ENCODE results near the gene GNAT2.
A peak's percentile ranks its signal among the peaks of the same experiment; 100 is the strongest.
"Not testable (repeated sequence)": the region's sequence is repeated elsewhere in the genome, so short reads cannot be mapped to it uniquely, and the experiment has no call there.

Gene GNAT2

DNA sequence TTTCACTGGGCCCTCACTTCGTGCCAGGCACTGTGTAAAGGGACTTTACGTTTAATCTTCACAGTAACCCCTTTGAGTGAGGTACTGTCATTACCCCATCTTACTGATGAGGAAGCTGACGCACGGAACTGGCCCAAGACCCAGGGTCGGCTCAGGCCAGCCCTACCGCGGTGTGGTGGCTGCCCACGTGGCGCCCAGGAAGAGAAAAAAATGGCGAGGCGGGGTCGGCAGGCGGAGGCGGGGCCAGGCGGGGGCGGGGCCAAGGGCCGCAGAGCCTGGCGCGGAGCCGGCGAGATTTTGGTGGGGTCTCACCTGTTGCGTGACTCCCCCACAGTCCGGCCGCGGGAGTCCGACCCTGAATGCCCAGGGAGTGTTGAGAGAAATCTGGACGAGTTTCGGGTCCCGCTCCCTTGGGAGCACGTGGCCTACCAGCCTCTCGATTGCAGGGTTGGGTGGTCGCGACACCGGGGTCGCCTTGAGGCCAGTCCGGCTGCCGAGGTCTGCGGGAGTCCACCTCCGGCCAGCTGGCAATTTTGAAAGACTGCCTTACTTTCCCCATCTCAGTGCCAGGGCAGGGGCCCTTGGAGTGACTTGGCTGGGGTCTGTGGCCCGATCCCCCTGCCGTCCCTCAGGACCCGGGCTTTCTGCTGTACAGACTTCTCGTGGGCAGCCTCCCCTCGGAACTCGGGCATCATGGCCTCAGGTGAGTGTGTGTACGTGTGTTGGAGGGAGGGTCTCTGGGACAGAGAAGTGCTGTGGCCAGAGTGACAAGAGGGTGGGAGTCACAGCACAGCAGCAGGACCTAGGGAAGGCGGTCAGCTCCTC, at the start of gene GNAT2, which contains the start of gene AMPD2:
Gene GNAT2 (minus strand): TSS at position 41 of the 825 bp plus-strand sequence. CDS start 6,746 bp downstream, outside the sequence.
Gene AMPD2 (plus strand): TSS at position 262 of the 825 bp plus-strand sequence. CDS start 1,339 bp downstream, outside the sequence.
- DNase-seq, result peak; percentile 63

DNA sequence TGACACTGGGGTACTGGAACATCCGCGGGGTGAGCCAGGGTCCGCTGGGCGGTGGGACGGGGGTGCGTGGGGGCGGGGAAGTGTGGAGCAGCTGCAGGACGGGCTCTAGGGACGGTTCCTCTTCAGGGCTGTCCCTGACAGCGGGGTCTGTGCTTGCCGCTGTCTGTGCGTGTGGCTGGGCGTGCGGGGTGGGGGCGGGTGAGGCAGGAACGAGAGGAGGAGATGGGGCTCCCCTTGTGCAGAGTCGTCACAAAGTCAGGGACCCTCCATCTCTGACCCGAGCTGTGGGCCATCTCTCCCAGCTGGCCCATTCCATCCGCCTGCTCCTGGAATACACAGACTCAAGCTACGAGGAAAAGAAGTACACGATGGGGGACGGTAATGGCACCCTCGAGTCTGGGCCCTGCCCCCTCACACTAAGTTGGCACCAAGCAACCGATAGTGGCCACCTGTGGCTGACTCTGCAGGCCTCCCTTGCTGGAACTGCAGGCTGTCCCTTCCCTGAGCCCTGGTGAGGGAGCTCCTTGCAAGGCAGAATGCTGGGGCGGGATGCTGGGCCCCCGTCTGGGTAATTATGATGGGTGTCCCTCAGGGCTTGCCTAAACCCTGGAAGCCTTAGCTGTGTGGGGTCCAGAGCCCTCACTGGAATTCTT, 48.8 kb upstream of the GNAT2 start:
- DNase-seq, result no peak

DNA sequence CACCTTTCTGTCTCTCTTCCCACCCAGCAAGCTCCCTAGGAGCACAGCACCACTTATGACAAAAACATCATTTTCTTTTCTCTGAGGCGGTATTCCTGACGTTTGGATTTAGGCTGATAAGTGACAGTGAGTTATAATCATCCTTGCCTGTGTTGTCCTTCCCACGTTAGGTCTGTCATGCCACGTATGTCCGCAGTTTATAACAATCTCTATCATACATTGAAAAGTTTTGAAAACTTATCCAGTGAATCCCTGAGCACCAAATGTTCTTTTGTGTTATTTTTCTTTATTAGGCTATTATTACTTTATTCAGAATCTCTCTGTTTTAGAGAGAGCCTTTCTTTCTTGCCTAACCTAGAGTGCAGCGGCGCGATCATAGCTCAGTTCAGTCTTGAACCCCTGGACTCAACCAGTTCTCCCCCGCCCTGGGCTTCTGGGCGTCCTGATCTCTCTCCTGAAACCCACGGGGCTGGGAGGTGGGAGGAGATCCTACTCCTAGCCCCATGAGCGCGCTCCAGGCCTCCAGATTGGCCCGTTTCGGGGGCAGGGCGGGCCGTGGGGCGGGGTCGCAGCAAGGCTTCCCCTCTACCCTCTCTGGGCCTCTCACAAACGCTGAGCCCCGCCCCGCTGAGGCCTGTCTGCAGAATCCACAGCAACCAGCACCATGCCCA, 48.2 kb upstream of the GNAT2 start, which contains the start of gene GSTM2:
Gene GSTM2 (plus strand): TSS at position 606 of the 671 bp plus-strand sequence. CDS start 59 bp downstream, at position 665.
- peak; percentile 79 for DNase-seq

DNA sequence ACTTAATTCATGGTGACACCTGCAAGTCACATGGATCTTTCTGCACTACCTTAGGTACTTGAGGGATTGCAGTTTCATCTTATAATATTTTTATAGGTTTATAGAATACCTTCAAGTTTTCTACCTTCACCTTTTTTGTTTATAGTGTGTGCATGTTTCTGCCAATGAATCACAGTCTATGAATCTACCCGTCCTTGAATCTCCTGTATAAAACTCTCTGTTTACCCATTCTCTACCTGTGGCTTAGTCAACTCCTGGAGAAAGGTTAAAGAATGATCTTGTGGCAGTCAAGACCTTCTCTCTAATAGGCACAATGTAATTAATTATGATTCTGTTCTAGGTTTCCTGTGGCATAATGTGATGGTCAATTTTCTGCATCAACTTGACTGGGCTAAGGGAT, 45.3 kb upstream of the GNAT2 start:
- DNase-seq, result no peak

DNA sequence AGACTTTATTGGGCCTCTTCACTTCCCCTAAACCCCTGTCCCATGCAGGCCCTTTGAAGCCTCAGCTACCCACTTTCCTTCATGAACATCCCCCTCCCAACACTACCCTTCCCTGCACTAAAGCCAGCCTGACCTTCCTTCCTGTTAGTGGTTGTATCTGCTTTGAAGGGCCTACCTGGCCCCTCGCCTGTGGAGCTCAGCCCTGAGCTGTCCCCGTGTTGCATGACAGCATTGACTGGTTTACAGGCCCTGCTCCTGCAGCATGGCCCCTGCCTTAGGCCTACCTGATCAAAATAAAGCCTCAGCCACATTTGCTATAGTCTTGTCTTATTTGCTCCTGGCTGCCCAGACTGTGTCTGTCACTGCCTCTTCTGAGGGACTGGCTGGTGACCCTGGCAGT, 42.0 kb upstream of the GNAT2 start:
- DNase-seq, result no peak

DNA sequence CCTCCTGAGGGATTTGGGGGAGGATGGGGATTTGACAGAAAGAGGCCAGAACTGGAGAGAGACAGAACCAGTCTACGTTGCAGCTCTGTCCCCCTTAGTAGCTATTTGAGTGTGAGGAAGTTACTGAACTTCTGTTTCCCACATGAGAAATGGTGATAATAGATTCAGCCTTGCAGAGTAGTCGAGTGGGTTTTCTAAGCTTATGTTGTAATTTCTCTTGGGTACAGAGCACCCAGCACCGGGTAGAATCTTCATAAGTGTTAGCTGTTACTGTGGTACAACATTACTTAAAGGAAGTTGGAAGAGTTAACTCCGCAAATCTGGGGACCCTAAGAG, 41.2 kb upstream of the GNAT2 start:
- DNase-seq, result not testable (repeated sequence)

DNA sequence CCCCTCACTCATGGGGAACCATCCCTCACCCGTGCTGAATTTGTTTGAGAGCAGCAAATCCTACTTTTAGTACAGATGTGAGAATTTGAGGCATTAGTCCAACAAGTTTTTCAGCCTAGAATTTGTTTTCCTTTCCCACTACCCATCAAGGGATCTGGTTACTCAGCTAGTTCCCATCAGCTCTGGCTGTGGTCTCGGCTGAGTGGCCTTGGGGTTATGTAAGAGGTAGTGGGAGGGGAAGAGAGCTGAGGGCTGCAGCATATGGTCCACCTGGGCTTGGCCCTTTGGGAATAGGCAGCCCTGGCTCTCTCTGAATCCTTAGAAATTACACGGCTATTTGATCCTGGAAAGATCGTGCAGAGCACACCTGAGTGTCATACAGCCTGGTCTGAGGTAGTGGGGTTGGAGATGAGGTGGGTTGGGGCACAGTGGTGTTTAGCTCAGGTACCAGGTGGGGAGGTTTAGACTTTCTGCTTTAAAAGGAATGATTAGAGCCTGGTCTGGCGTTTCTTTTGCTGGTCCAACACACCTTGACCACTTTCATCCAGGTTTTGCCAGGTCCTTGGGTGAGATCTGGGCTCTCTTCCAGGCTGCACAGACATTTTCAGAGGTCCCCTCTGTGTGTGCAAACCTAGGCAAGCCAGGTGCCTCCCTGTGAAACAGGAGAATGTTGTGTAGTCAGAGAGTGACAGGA, 40.7 kb upstream of the GNAT2 start:
- DNase-seq, result no peak

DNA sequence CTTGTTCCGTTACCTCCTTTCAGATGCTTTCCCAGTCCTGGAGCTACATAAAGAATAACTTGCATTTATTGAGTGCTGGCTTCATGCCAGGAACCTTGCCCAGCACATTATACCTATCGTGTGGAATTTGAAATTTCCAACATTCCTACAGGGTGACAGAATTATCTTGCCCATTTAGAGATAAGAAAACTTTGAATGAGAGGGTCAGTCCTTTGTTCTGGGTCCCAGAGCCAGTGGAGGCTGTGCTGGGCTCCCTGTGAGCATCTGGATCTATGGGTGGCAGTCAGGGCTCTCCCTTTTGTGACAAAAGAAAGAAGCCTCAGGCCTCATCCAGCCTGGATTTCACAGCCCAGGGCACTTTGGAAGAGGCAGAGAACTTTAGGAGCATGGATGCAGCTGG, 39.7 kb upstream of the GNAT2 start:
- no peak for DNase-seq

DNA sequence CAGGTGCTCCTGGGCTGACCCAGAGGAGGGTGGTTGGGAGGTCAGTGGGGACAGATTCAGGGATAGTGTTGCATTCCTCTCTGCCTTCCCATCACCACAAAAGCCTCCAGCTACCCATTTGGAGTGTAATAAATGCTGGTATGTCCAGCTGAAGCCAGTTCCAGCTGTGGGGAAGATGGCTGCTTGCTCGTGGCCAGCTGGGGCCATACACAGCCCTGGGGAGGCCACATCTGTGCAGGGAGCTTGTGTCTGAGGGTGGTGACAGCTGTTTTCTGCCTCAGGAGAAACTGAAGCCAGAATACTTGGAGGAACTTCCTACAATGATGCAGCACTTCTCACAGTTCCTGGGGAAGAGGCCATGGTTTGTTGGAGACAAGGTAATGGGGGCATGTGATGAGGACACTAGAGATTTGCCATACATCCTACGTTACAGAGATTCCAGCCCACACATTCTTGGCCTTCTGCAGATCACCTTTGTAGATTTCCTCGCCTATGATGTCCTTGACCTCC, 39.2 kb upstream of the GNAT2 start:
- no peak for DNase-seq

DNA sequence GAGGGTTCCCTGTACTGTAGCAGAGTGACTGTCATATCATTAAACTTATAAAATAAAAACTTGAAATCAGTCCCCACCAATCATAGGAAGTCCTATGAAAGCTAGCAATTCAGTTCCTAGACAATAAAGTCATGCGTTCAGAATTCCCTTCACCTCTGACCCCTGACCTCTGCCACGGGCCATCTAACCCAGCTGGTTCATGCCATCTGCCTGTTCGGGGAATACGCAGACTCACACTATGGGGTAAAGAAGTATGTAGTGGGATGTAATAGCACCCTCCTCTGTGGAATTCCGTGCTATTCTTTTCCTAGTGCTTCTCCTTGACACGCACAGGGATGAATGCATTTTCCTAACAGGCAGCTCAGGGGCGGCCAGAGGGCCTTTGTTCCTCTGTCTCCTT, 38.6 kb upstream of the GNAT2 start:
- no peak for DNase-seq

DNA sequence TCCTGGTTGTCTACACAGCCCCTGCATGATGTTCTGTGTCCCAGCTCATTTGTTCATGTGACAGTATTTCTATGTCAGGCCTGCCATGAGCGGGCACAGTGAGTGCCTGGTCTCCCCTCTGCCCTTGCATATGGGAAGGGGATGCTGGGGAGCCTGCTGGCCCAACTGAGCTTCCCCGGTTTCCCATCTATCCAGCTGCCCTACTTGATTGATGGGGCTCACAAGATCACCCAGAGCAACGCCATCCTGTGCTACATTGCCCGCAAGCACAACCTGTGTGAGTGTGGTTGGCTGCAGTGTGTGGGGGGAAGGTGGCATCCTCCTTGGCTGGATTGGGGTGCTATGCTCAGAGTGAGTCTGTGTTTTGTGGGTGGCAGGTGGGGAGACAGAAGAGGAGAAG, 38.0 kb upstream of the GNAT2 start:
- DNase-seq, result no peak

DNA sequence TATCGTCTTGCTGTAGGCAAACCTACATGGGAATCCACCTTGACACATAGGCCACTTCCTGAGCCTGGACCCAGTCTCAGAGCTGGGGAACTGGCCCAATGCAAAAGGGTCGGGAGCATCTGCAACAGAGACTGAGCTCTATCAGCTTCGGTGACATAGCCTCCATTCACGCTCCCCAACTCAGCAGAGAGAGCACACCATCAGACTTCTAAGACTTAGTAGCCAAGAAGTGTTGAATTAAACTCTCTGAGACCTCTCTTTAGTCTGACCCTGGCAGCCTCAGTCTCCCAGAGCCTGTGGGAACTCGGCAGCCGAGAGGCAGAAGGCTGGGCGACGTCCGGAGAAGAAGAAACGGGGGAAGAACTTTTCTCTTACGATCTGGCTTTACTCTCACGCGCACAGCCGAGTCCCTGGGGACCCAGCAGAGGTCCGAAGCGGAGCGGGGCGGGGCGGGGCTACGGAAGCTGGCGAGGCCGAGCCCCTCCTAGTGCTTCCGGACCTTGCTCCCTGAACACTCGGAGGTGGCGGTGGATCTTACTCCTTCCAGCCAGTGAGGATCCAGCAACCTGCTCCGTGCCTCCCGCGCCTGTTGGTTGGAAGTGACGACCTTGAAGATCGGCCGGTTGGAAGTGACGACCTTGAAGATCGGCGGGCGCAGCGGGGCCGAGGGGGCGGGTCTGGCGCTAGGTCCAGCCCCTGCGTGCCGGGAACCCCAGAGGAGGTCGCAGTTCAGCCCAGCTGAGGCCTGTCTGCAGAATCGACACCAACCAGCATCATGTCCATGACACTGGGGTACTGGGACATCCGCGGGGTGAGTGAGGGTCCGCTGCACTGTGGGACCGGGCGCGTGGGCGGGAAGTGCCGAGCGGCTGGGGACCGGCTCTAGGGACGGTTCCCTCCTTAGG, 36.5 kb upstream of the GNAT2 start, which contains the start of gene GSTM4:
Gene GSTM4 (plus strand): TSS at position 485 of the 905 bp plus-strand sequence. CDS start 291 bp downstream, at position 776.
- peak; percentile 60 for DNase-seq

DNA sequence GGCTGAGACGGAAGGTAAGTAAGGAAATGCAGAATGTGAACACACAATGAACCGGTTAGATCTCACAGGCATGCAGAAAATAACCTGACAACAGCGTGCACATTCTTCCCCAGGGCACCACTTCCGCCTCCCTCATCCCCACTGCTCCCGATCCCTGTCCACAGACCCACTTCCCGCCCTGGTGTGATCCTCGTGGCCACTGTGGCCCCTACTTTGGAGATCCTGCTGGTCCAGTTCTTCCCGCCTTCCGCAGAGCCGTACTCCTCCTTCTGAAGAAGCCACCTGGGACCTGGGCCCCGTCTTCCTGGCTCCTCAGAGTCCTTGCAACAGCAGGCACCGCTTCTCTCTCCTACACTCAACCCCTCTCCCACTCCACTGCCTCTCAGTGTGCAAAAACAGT, 35.1 kb upstream of the GNAT2 start:
- no peak for DNase-seq

DNA sequence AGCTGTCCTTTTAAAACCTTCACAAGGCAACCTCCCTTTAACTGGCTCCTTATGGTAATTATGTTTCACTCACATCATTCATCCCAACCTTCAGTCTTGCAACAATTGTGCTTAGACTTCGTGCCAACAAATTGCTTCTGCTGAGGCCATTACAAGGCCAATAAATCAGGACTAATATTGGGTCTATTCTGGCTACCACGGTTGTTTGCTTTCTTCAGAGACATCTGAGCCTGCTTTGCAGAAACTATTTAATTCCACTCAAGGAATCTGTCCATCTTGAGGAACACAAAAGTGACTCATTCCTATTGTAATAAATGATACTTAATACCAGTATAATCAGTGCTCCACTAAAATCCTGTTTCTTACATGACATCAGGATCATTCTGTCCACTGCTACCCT, 33.9 kb upstream of the GNAT2 start:
- DNase-seq, result no peak

DNA sequence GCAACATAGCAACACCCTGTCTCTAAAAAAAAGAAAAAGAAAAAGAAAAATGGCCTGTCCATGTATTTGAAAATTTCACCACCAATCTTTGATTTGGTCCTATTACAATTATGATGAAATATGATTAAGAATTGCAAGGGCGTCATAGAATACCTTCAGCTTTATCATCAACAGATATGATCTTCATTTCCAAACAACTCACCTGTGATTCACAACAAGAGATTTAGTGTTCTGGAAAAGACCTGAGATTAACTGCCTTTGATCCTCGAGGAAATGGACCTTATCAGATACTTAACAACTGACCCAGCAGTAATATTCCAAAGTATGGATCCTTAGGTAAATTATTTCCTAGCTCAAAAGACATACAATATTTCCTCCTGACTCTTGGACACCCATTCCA, 33.0 kb upstream of the GNAT2 start:
- no peak for DNase-seq

DNA sequence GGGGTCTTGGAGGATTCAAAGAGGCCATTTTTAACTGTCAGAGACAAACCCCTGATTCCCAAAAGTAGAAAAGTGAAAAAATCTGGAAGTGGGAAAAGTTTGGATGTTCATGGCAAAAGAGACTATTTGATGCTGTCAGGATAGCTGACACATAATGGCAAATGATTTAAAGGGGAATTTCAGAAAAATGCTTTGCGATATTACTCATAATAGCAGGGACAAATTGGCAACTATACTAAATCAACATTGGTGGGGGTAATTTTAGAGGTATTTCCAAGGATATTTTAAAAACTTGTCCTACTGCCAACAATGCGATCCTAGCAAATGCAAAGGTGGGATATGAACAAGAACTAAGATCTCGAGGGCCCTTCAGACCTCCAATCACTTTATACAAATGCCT, 31.2 kb upstream of the GNAT2 start:
- no peak for DNase-seq

DNA sequence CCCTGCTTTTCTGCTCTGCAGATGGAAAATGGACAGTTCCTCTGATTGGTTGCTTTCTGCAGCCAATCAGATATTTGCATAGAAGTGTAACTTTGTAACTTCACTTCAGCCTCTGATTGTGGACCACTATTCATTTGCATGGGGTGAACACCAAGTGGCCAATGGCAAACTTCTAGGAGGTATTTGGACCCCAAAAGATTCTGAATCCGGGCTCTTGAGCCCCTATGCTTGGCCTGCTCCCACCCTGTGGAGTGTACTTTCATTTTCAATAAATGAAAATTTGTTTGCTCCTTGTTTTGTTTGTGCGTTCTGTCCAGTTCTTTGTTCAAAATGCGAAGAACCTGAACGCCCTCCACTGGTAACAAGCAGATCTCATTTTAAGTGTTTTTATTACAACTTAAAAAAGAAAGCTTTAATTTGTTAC, 30.1 kb upstream of the GNAT2 start:
- DNase-seq, result no peak

DNA sequence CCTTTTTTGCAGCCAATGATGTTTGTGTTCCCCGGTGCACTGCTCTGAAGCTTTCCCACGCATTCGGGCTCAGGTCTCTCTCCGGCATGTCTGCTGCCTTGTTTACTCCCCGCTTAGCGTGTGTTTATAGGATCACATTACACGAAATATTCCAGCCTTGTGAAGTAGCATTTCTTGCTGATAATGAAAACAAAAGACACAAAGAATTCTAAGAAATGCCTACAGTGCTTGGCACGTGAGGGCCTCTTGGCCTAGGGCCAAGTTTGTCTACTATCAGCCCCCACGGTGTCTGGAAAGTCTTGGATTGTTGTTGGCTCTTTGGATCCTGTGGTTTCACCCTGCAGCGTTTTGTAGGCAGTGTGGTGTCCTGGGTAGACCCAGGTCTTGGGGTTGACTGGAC, 25.3 kb upstream of the GNAT2 start:
- no peak for DNase-seq

DNA sequence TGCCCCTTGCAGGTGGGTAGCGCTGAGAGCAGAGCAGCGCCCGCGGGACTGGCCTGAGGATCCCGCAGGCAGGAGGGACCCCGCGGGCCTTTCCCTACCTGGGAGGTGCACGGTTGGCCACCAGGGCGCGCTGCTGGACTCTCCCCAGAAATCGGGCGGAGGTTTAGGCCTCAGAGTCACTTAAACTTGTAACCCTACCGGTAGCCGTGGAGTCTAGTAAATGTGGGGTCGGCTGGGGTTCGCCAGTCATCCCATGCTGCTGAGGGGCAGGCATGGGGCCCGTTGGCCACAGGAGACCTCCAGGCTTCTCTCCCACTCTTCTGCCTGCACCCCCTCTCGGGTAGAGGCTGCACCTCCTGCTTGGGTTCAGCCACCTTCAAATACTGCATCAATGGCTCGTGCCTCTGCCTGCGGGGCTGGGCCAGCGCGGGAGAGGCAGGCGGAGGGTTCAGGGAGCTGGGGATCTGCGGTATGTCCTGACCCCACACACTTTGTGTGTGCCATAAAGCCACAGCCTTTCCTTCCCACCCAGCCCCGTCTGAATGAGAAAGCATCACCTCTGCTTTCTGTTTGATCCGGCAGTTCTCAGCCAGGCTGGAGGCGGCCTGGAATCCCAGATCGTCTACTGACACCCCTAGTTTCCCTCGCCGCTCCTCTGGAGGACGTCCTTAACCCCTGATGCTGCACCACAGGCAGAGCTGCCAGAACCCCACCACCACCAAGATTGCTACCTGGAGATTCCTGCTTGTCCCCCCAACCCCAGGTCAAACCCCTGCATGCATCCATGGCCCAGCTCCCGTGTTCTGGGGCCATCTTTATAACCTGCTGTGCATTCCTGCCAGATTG, 24.2 kb upstream of the GNAT2 start:
- peak; percentile 80 for DNase-seq

DNA sequence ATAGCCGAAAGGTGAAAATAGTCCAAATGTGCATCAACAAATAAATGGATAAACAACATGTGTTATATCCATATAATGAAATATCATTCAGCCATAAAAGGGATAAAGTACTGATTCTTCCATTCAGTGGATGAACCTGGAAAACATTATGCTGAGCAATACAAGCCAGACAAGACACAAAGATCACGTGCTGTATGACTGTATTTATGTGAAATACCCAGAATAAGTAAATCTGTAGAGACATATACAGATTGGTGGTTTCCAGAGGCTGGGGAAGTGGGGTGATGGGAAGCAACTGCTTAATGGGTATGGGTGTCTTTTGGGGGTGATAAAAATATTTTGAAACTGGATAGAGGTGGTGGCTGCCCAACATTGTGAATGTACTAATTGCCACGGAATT, 23.2 kb upstream of the GNAT2 start:
- no peak for DNase-seq

DNA sequence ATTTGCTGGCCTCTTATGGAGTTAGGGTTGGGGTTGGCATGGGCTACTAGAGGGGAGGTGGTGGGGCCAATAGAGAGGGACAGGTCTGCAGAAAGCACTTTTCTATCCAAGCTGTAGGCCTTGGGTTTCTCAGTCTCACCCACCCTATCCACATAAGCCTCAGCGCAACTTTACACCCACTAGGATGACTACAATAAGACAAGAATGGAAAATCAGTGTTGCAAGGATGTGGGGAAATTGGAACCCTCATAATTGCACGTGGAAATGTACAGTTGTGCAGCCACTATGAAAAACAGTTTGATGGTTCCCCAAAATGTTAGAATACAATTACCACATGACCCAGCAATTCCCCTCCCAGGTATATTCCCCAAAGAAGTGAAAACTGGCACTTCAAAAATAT, 22.4 kb upstream of the GNAT2 start:
- no peak for DNase-seq

Data from stimulated activated naive CD4-positive, alpha-beta T cell treated with Interleukin-2 at 50 U/mL for 16 hours (primary cell).